Memory B cell (primary cell): ENCODE data around the gene GABRR1.
"Not testable (repeated sequence)": the region's sequence is repeated elsewhere in the genome, so short reads cannot be mapped to it uniquely, and the experiment has no call there.

ENCODE experiments used
- ATAC-seq: fragments of 150-1000 bp; cut with Tn5 transposase; 2 replicates; pipeline ENCODE4 v1.10.0; 2021; ENCODE audit warnings: low read depth, mild to moderate bottlenecking, moderate library complexity
- DNase-seq, 2 donors: peaks; one replicate each; pipeline ENCODE4 v3.0.0; 2022; ENCODE audit warnings: low spot score in 2 of 2
- H3K27ac Mint-ChIP-seq: one replicate; pipeline ENCODE4 v1.8.0; 2022; ENCODE audit warnings: mild to moderate bottlenecking, moderate library complexity, mixed read lengths
- H3K27me3 Mint-ChIP-seq: one replicate; pipeline ENCODE4 v1.8.0; 2022; ENCODE audit warnings: mixed read lengths
- H3K36me3 Mint-ChIP-seq: one replicate; pipeline ENCODE4 v1.8.0; 2022; ENCODE audit warnings: mild to moderate bottlenecking, mixed read lengths
- H3K4me1 Mint-ChIP-seq: one replicate; pipeline ENCODE4 v1.8.0; 2022; ENCODE audit warnings: mixed read lengths
- H3K4me3 Mint-ChIP-seq: one replicate; pipeline ENCODE4 v1.8.0; 2022; ENCODE audit warnings: mild to moderate bottlenecking, moderate library complexity, mixed read lengths
- H3K9me3 Mint-ChIP-seq: one replicate; pipeline ENCODE4 v1.8.0; 2022; ENCODE audit warnings: mixed read lengths

Gene GABRR1

DNA sequence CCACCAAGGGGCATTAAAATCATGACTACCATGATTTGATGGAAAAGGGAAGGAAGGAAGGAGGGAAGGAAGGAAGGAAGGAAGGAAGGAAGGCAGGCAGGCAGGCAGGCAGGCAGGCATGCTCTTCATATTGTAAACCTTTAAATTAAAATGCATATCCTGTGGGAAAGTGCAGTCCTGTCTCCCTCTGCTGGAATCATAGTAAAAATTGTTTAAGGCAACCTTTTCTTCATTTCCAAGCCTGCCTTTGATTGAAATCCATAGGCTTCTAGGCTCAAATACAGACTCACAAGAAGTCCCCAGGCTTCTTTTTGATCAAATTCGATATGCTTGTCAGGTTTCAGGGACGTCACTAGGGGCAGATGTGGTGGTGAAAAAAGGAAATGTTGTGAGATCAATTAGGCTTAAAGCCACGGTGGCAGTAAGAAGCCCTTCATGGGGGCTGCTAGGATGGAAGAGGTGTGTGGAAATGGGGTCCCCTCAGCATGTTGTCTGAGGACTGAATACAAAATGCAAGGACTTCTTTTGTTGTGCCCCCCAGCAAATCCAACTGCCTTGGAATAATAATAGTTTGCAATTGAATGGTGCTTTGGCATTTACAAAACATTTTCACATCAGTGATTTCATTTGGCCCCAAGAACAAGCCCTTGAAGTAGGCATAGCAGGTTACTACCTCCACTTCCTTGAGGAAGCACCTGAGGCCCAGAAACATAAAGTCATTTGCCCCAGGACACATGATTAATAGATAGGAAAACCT, 25.6 kb upstream of the GABRR1 start:
- DNase-seq (no peak), ATAC-seq (peak; percentile 74)
- Mint-ChIP-seq H3K4me1 (peaks cover 13% of the 10 kb centered on the region), H3K9me3 (no peaks in the 10 kb centered on the region), H3K4me3 (no peak overlapping the region), H3K27ac (no peak overlapping the region), H3K36me3 (no peaks in the 10 kb centered on the region), H3K27me3 (peaks cover 7% of the 10 kb centered on the region)

DNA sequence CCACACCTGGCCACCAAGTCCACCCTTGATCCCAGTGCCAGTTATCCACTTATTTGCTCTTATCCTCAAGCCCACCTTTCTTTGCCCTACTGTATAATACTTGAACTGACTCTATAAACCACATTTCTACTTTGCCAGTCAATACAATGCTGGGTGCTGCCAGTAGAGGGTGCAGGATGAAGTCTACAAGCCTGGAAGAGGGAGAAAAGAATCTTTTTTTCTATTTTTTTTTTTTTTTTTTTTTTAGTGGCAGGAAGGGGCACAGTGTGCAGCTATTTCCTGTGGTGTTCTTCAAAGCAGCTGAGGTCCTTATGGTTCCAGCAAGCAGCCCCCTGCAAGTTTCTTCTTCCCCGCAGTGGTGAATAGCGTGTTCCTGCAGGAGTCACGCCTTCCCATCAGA, 22.2 kb upstream of the GABRR1 start:
- DNase-seq: no peak
- Mint-ChIP-seq H3K4me3 (no peak overlapping the region), H3K27me3 (peaks cover 12% of the 10 kb centered on the region), H3K4me1 (peaks cover 13% of the 10 kb centered on the region), H3K27ac (no peak overlapping the region), H3K36me3 (peaks cover 4% of the 10 kb centered on the region), H3K9me3 (no peaks in the 10 kb centered on the region)
- ATAC-seq: peak; percentile 43

DNA sequence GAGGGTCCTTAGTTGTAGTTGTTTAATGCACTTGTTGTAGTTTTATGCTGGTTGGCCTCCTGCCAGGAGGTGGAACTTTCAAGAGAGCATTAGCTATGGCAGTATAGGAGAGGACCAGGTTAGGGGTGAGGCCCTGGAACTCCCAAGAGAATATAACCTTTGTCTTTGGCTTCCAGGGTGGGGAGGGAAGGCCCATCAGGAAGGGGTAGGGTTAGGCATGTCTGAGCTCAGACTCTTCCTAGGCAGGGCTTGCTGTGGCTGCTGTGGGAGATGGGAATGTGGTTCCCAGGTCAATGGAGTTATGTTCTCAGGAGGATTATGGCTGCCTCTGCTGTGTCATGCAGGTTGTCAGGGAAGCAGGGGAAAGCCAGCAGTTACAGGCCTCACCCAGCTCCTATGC, 20.0 kb upstream of the GABRR1 start:
- no peak overlapping the region for H3K4me3 Mint-ChIP-seq
- H3K36me3 Mint-ChIP-seq: peaks cover 4% of the 10 kb centered on the region
- no peaks in the 10 kb centered on the region for H3K9me3 Mint-ChIP-seq
- H3K27ac Mint-ChIP-seq: no peak overlapping the region
- H3K4me1 Mint-ChIP-seq: peaks cover 12% of the 10 kb centered on the region
- no peak for ATAC-seq
- no peak for DNase-seq
- H3K27me3 Mint-ChIP-seq: peaks cover 15% of the 10 kb centered on the region

DNA sequence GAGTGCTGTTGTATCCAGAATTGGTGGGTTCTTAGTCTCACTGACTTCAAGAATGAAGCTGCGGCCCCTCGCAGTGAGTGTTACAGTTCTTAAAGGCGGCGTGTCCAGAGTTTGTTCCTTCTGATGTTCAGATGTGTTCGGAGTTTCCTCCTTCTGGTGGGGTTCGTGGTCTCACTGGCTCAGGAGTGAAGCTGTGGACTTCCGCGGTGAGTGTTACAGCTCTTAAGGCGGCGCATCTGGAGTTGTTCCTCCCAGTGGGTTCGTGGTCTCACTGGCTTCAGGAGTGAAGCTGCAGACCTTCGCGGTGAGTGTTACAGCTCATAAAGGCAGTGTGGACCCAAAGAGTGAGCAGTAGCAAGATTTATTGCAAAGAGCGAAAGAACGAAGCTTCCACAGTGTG, 16.4 kb upstream of the GABRR1 start:
- not testable (repeated sequence) for H3K36me3 Mint-ChIP-seq, DNase-seq, H3K27ac Mint-ChIP-seq, H3K4me1 Mint-ChIP-seq, ATAC-seq, H3K9me3 Mint-ChIP-seq
- peaks cover 16% of the 10 kb centered on the region for H3K27me3 Mint-ChIP-seq
- H3K4me3 Mint-ChIP-seq: peak overlapping the region; percentile 60

DNA sequence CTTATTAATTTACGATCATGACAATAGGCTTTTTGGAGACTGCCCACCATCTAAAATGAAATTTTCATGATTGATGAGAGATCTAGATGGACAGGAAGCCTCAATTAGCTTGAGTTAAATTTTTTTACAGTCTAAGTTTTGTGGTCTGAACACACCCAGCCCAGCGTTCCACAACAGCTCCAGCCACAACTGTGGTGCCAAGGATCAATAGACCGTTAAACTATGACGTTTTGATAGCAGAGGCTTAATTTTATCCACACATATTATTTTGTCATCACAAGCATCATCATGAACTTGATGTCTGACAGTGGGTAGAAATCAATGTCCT, 5.5 kb upstream of the GABRR1 start:
- Mint-ChIP-seq H3K9me3 (peaks cover 6% of the 10 kb centered on the region), H3K4me3 (no peak overlapping the region), H3K4me1 (no peaks in the 10 kb centered on the region), H3K36me3 (no peaks in the 10 kb centered on the region), H3K27me3 (peaks cover 2% of the 10 kb centered on the region), H3K27ac (no peak overlapping the region)
- DNase-seq (no peak), ATAC-seq (no peak)

DNA sequence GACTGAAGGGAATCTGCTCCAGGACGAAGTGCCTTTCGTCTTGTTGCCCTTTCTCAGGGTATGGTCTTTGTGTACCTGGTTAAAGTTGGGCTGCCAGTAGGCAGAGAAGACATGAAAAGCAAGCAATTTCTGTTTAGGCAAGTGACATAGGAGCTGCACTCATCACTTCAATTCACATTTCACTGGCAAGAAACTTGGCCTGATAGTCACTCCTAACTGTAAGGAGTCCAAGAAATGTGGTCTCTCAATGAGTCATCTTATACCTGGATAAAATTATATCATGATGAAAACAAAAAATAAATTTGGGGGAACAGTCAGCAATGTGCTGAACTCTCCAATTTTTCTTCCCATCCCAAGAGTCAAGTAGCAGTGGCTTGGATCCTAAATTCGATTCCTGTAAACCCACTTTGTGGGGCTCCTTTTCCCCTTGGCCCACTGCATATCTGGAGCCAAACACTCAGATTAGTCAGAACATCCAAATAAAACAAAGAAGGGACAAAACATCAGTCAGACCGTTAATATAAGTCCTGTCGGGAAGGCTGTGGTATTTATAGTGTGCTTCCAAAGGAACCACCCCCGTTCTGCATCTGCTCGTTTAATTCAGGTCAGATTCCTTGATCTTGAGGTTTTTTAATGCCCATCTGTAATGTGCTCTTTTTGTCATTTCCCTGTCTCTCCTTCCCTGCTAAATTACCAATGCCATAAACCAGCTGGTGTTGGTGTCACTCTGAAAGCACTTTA, 5.0 kb upstream of the GABRR1 start:
- no peaks in the 10 kb centered on the region for H3K36me3 Mint-ChIP-seq
- no peak overlapping the region for H3K4me3 Mint-ChIP-seq
- H3K27ac Mint-ChIP-seq: no peak overlapping the region
- H3K27me3 Mint-ChIP-seq: peaks cover 2% of the 10 kb centered on the region
- DNase-seq (no peak), ATAC-seq (no peak)
- H3K4me1 Mint-ChIP-seq: no peaks in the 10 kb centered on the region
- peaks cover 6% of the 10 kb centered on the region for H3K9me3 Mint-ChIP-seq

DNA sequence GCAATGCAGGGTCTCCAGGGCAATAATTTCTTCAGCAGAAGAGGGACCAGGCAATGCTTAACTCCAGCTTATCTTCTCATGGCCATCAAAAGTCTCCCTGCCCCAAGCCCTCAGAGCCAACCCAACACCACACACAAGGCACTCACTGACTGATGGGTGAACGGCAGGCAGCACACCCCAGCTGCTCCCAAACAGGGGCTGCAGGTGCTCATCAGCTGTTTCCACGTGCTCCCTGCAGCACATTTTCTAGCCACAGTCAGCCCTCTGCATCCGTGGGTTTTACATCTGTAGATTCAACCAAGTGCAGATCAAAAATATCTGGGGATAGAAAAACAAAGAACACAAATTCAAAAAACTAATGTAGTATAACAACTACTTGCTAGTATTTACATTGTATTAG, 4.0 kb upstream of the GABRR1 start:
- Mint-ChIP-seq H3K4me1 (no peaks in the 10 kb centered on the region), H3K4me3 (no peak overlapping the region), H3K27ac (no peak overlapping the region), H3K9me3 (peaks cover 6% of the 10 kb centered on the region), H3K27me3 (peaks cover 2% of the 10 kb centered on the region), H3K36me3 (no peaks in the 10 kb centered on the region)
- DNase-seq (no peak), ATAC-seq (no peak)

DNA sequence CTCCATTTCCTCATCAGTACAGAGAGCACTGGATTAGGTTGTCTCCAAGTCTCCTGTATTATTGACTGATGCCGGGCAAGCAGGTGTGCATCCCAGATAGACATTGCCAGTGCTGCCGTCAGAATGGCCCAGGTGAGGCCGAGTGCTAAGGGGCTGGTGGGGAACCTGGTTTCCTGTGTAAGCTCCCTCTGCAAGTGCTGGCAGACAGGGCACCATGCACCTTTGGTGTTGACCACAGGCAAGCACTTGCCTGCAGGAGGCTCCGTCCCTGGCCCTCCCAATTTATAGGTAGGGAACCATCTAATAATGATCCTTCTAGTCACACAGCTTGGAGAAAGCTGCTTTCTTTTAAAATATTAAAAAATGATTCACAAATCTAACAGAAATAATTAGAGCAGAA, 747 bp downstream of the GABRR1 start:
- Mint-ChIP-seq H3K27me3 (peaks cover 4% of the 10 kb centered on the region), H3K4me1 (no peaks in the 10 kb centered on the region), H3K27ac (no peak overlapping the region), H3K9me3 (no peaks in the 10 kb centered on the region), H3K4me3 (no peak overlapping the region), H3K36me3 (no peaks in the 10 kb centered on the region)
- ATAC-seq (no peak), DNase-seq (no peak)

DNA sequence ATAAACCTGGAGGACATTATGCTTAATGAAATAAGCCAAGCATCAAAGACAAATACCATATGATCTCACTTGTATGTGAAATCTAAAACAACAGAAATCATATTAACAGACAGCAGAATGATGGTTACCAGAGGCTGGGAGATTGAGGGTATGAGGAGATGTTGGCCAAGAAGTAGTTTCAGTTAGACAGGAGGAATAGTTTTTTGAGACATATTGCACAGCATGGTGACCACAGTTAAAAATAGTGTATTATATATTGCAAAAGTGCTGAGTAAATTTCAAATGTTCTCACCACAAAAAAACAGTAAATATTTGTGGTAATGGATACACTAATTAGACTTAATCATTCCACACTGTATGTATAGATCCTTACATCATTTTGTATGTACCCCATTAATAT, 1.8 kb downstream of the GABRR1 start:
- Mint-ChIP-seq H3K9me3 (no peaks in the 10 kb centered on the region), H3K27me3 (peaks cover 10% of the 10 kb centered on the region), H3K4me3 (no peak overlapping the region), H3K4me1 (no peaks in the 10 kb centered on the region), H3K27ac (no peak overlapping the region), H3K36me3 (no peaks in the 10 kb centered on the region)
- ATAC-seq: no peak
- DNase-seq: no peak

DNA sequence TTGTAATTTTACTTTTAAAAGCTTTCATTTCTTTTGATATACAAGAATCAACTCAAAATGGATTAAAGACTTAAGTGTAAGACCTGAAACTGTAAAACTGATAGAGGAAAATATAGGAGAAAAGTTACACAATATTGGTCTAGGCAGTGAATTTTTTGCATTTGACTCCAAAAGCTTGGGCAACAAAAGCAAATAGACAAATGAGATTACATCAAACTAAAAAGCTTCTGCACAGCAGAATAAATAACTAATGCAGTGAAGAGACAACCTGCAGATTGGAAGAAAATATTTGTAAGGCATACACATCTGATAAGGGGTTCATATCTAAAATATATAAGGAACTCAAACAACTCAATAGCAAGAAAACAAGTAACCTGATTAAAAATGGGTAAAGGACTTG, 3.0 kb downstream of the GABRR1 start:
- Mint-ChIP-seq H3K4me1 (no peaks in the 10 kb centered on the region), H3K4me3 (no peak overlapping the region), H3K36me3 (no peaks in the 10 kb centered on the region), H3K9me3 (no peaks in the 10 kb centered on the region), H3K27me3 (peaks cover 10% of the 10 kb centered on the region), H3K27ac (no peak overlapping the region)
- ATAC-seq (no peak), DNase-seq (no peak)

DNA sequence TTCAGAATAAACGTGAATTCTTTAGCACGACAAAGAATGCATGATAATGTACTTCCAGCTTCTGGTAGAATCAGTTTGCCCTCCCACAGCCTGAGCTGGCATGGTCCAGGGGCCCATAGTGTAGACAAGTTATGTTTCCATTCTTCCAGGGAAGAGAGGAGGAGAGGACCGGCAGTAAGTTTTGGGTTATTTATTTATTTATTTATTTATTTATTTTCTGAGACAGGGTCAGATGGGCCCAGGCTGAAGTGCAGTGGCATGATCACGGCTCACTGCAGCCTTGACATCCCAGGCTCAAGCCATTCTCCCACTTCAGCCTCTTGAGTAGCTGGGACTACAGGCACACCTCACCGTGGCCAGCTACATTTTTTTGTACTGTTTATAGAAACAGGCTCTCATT, 4.7 kb downstream of the GABRR1 start:
- no peak overlapping the region for H3K4me3 Mint-ChIP-seq
- H3K4me1 Mint-ChIP-seq: no peaks in the 10 kb centered on the region
- H3K27me3 Mint-ChIP-seq: peaks cover 10% of the 10 kb centered on the region
- no peak overlapping the region for H3K27ac Mint-ChIP-seq
- no peak for DNase-seq
- H3K9me3 Mint-ChIP-seq: no peaks in the 10 kb centered on the region
- no peak for ATAC-seq
- H3K36me3 Mint-ChIP-seq: no peaks in the 10 kb centered on the region

DNA sequence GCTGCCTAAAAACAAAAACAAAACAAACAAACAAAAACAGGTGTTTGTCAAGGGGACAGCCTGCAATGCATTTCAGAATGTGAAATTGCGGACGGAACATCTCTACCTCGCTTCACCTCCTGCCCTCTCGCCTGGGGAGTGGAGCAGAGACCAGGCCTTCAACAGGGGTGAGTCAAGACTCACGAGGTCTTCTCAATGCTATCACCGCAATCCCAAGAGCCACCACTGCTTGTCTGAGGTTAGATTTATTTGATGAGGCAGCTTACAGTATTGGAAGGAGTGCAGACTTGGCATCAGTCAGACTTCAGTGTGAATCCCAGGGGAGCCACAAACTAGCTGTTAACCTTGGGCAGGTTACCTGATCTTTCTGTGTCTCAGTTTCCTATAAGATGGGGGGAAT, 7.7 kb downstream of the GABRR1 start:
- Mint-ChIP-seq H3K36me3 (no peaks in the 10 kb centered on the region), H3K27ac (no peak overlapping the region), H3K27me3 (peaks cover 16% of the 10 kb centered on the region), H3K4me1 (no peaks in the 10 kb centered on the region), H3K9me3 (no peaks in the 10 kb centered on the region), H3K4me3 (no peak overlapping the region)
- ATAC-seq (no peak), DNase-seq (no peak)

DNA sequence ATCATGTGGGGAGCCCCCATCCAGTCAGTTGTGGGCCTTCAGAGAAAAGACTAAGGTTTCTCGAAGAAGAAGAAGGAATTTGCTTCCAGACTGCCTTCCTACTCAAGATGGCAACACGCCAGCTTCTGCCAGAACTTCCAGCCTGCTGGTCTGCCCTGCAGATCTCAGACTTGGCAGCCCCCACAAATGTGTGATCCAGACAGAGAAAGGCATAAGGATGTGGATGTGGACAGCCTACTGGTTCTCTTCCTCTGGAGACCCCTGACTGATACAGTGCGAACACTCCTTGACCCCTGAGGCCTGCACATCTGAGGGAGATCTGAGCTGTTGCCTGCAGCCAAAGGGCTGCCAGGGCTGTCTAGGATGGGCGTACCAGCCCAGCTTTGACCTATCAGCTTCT, 8.6 kb downstream of the GABRR1 start:
- ATAC-seq: no peak
- no peaks in the 10 kb centered on the region for H3K36me3 Mint-ChIP-seq

DNA sequence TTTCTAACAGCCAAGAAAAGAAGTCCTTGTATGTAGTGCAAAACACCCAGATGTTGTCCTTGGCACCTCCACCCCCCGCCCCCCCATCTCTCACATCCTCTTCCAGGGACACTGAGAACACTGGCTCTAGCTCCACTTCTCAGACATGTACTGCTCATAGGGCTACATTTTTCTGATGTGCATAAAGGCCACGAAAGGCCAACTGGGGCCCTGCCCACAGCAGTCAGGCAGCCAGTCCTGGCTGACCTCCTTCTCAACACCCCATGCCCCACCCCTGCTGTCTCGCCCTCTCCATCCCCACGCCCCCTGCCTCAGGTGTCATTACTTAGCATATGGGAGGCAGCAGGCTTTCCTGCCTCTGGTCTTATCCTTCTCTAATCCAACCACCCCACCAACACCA, 11.3 kb downstream of the GABRR1 start:
- no peaks in the 10 kb centered on the region for H3K36me3 Mint-ChIP-seq
- H3K9me3 Mint-ChIP-seq: no peaks in the 10 kb centered on the region
- no peak overlapping the region for H3K4me3 Mint-ChIP-seq
- H3K27ac Mint-ChIP-seq: no peak overlapping the region
- ATAC-seq (no peak), DNase-seq (no peak)
- H3K4me1 Mint-ChIP-seq: no peaks in the 10 kb centered on the region
- peaks cover 10% of the 10 kb centered on the region for H3K27me3 Mint-ChIP-seq

More for the DNA sequence above, 8.6 kb downstream of the GABRR1 start:
- Mint-ChIP-seq H3K9me3 (no peaks in the 10 kb centered on the region), H3K27me3 (peaks cover 18% of the 10 kb centered on the region), H3K4me3 (no peak overlapping the region), H3K4me1 (no peaks in the 10 kb centered on the region), H3K27ac (no peak overlapping the region)
- DNase-seq: no peak

DNA sequence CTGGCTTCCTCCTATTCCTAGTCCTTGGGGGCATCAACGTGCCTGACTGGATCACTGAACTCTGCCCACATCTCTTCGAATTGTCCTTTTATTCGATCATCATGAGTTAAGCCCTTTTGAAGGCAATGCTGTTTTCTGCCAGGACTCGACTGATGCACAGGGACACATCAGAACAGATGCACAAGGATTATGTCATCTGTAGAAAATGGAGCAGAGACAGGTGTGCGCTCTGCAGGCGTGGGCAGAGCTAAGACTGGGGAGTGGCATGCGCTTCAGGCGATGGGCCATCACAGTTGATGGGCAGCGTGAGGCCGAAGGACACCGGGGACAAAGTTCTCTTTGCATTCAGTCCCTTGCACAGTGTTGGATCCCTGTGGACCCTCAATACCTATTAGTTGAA, 13.1 kb downstream of the GABRR1 start:
- DNase-seq (no peak), ATAC-seq (no peak)
- H3K27me3 Mint-ChIP-seq: peaks cover 8% of the 10 kb centered on the region
- H3K27ac Mint-ChIP-seq: no peak overlapping the region
- no peaks in the 10 kb centered on the region for H3K9me3 Mint-ChIP-seq
- no peak overlapping the region for H3K4me3 Mint-ChIP-seq
- no peaks in the 10 kb centered on the region for H3K36me3 Mint-ChIP-seq
- H3K4me1 Mint-ChIP-seq: no peaks in the 10 kb centered on the region
